Stimulated activated CD4-positive, alpha-beta T cell treated with anti-CD3 and anti-CD28 coated beads, Interleukin-4, amount 100 ng/mL, for 1 hour (primary cell): Measurements from ENCODE around the gene MPRIP.
"Not testable (repeated sequence)": the region's sequence is repeated elsewhere in the genome, so short reads cannot be mapped to it uniquely, and the experiment has no call there.

Experiments
- DNase-seq: peaks from one replicate; pipeline ENCODE4 v3.0.0-alpha.2; 2020

MPRIP gene

GRCh38 chr17:17014748-17015124 is 27.5 kb upstream of the MPRIP start:
- DNase-seq: not testable (repeated sequence)

- no peak for DNase-seq
Measured at GRCh38 chr17:17015230-17015629, 27.0 kb upstream of the MPRIP start.

- DNase-seq: not testable (repeated sequence)
Measured at GRCh38 chr17:17016199-17017197, 25.8 kb upstream of the MPRIP start.

- DNase-seq: no peak
Measured at GRCh38 chr17:17017343-17018014, 24.8 kb upstream of the MPRIP start.

- no peak for DNase-seq
Measured at GRCh38 chr17:17018021-17018441, 24.2 kb upstream of the MPRIP start.

- no peak for DNase-seq
Measured at GRCh38 chr17:17018612-17019429, 23.4 kb upstream of the MPRIP start.

- DNase-seq: no peak
Measured at GRCh38 chr17:17019430-17019762, 22.9 kb upstream of the MPRIP start.

- DNase-seq: no peak
Measured at GRCh38 chr17:17019891-17020456, 22.3 kb upstream of the MPRIP start.

- no peak for DNase-seq
Measured at GRCh38 chr17:17020821-17021193, 21.4 kb upstream of the MPRIP start.

- DNase-seq: no peak
Measured at GRCh38 chr17:17021194-17021863, 20.9 kb upstream of the MPRIP start.

- DNase-seq: no peak
Measured at GRCh38 chr17:17022011-17022410, 20.2 kb upstream of the MPRIP start.

GRCh38 chr17:17022456-17022855 is 19.8 kb upstream of the MPRIP start:
- DNase-seq: no peak

- DNase-seq: no peak
Measured at GRCh38 chr17:17024778-17025300, 17.4 kb upstream of the MPRIP start.

GRCh38 chr17:17025621-17026020 is 16.6 kb upstream of the MPRIP start:
- no peak for DNase-seq

GRCh38 chr17:17026163-17026562 is 16.1 kb upstream of the MPRIP start:
- DNase-seq: no peak

GRCh38 chr17:17027442-17028058 is 14.7 kb upstream of the MPRIP start:
- no peak for DNase-seq

GRCh38 chr17:17028059-17028877 is 14.0 kb upstream of the MPRIP start:
- DNase-seq: no peak

- no peak for DNase-seq
Measured at GRCh38 chr17:17028878-17029535, 13.2 kb upstream of the MPRIP start.

- DNase-seq: no peak
Measured at GRCh38 chr17:17029938-17030337, 12.3 kb upstream of the MPRIP start.

- DNase-seq: no peak
Measured at GRCh38 chr17:17030515-17031211, 11.6 kb upstream of the MPRIP start.
